GM19438 (cell line): ENCODE measurements around the gene ACCS.

Experiments used
- ATAC-seq: cut with Tn5 transposase; IDR thresholded peaks from one replicate; pipeline ENCODE4 v1.9.1; 2021; ENCODE audit warnings: low read depth; ENCODE audit not compliant: unreplicated experiment

ACCS gene

DNA sequence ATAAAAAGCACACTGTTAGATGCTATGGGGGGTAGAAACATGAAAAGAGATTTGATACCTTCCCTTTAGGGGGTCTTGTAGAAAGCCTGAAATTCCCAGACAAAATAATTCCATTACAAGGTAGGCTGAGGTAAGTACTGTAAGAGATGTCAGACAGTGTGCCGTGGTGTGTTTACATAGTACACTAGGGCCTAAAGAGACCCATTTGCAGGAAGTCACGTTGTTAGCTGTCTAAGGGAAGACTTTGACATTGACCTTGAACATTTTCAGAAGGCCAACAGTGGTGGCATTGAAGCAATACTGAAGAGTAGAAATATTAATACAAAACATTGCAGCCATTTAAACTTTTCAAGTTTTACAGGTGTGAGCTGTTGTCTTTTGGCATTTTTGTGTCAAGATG lies 60.2 kb downstream of the ACCS start:
- no peak for ATAC-seq

DNA sequence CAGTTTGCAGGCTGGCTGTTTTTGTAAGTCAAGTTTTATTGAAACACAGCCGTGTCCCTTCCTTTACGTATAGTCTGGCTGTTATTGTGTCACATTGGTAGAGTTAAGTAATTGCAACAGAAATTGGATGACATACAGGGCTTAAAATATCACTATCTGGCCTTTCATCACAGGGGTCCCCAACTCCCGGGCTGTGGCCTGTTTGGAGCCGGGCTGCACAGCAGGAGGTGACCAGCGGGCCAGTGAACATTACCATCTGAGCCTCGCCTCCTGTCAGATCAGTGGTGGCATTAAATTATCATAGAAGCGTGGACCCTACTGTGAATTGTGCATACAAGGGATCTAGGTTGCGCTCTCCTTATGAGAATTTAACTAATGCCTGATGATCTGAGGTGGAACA lies 61.1 kb downstream of the ACCS start:
- no peak for ATAC-seq

DNA sequence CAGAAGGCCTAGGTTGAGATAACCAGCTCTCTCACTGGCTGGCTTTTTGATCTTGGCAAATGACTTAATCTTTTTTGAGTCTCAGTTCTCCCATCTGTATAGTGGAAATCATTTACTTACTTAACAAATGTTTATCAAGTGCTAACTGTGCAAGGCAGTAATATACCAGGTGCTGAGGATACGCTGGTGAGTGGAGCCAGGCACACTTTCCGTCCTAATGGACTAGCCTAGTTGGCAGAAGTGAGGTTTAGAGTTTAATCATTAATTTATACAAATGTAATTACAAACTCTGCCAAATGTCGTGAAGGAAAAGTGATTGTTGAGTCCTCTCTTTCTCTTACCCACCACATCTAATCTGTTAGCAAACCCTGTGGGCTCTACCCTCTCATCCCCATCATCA lies 62.7 kb downstream of the ACCS start:
- ATAC-seq = no peak

DNA sequence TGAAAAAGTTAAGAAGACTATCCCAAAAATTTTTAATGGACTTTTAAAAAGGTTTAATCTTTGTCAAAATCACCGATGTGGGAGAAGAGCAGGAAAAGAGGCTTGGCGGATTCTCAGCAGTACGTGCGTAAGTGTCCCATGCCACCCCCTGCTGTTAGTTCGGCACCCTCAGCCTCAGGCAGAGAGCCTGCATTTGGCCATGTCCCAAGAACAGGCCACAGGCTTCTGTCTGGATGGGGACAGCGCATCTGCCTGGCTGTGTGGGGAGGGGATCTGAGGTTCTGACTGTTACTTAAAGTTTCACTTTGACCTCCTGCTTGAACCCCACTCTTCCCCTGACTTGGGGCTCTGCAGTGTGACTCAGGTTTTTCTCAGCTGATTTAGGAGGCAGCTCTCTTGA lies 64.7 kb downstream of the ACCS start:
- ATAC-seq = no peak

DNA sequence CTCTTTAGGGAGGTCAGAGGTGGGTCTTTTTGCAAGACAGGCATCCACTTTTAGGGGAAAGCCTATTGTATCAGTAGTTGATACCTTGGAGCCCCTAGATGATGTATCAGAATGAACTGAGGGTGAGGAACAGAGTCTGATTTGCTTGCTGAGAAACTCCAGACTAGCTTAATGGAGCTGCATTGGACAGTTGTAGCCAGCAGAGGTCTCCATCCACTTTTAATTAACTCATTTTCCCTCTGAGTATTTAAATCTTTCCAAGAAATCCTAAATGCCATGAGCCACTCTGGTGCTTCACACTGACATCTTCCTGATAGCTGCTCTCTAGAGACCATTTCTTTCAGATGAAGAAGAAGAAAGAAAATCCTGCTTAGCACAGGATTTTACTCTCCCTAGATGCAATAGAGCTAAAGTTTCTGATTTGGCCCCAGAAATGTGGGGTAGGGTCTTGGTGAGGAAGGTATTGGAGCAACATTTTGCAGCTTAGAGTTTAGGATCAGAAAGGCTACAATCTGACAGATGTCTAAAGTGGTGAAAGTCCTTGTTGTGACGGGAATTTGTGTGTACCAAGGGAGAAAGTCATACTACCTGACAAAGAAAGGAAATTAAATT lies 67.4 kb downstream of the ACCS start:
- no peak for ATAC-seq
